ENCODE data around the gene SPIN1.

The SPIN1 gene

DNA sequence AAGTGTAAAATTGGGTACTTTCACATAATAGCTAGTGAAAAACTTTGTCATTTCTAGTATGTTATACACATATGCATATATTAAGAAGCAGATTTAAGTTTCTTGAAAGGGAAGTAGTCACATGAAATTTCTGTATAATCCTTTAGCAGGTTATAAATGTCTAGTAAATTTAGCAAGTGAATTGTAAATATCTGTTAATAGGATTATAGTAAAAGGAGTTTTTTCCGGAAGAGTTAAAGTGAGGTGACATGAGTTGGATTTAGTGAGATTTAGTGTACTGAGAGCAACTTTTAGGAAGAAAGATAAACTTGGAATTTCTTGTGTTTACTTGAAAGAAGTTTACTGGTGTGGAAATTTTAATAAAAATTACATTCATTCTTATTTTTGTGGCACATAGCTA lies 38.4 kb downstream of the SPIN1 start:
- Histone ChIP-seq H3F3A (ENCODE audit: insufficient read depth) (no peaks in the 10 kb centered on the region), H3K27ac (ENCODE audit: low read depth, low read length) (no peak overlapping the region), H2AFZ (ENCODE audit: low read depth, low read length, severe bottlenecking) (no peak overlapping the region), H3K9me3 (ENCODE audit: insufficient read depth, low read length) (no peaks in the 10 kb centered on the region), H3K9ac (ENCODE audit: low read length) (no peak overlapping the region), H3K4me2 (ENCODE audit: low read depth, low read length, poor library complexity, severe bottlenecking) (no peak overlapping the region), H3K4me3 (ENCODE audit: insufficient read depth, low read length, poor library complexity, severe bottlenecking) (no peak overlapping the region), H3K79me2 (ENCODE audit: insufficient read depth, low read length) (peaks cover 24% of the 10 kb centered on the region), H3K27me3 (ENCODE audit: low read length) (no peaks in the 10 kb centered on the region), H4K20me1 (ENCODE audit: low read depth, low read length) (no peaks in the 10 kb centered on the region), H3K9me2 (replicated peaks; ENCODE audit: insufficient read depth, low read length) (no peaks in the 10 kb centered on the region), H3K36me3 (ENCODE audit: low read length) (peaks cover 6% of the 10 kb centered on the region)
- TF ChIP-seq EZH2phosphoT487 (conservative IDR thresholded peaks at IDR 0.05; ENCODE audit: low read length): no peak
- TF ChIP-seq, protein P1, sequence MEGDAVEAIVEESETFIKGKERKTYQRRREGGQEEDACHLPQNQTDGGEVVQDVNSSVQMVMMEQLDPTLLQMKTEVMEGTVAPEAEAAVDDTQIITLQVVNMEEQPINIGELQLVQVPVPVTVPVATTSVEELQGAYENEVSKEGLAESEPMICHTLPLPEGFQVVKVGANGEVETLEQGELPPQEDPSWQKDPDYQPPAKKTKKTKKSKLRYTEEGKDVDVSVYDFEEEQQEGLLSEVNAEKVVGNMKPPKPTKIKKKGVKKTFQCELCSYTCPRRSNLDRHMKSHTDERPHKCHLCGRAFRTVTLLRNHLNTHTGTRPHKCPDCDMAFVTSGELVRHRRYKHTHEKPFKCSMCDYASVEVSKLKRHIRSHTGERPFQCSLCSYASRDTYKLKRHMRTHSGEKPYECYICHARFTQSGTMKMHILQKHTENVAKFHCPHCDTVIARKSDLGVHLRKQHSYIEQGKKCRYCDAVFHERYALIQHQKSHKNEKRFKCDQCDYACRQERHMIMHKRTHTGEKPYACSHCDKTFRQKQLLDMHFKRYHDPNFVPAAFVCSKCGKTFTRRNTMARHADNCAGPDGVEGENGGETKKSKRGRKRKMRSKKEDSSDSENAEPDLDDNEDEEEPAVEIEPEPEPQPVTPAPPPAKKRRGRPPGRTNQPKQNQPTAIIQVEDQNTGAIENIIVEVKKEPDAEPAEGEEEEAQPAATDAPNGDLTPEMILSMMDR (IDR thresholded peaks at IDR 0.05; ENCODE audit: insufficient read depth, low read length, poor library complexity, severe bottlenecking): no peak

DNA sequence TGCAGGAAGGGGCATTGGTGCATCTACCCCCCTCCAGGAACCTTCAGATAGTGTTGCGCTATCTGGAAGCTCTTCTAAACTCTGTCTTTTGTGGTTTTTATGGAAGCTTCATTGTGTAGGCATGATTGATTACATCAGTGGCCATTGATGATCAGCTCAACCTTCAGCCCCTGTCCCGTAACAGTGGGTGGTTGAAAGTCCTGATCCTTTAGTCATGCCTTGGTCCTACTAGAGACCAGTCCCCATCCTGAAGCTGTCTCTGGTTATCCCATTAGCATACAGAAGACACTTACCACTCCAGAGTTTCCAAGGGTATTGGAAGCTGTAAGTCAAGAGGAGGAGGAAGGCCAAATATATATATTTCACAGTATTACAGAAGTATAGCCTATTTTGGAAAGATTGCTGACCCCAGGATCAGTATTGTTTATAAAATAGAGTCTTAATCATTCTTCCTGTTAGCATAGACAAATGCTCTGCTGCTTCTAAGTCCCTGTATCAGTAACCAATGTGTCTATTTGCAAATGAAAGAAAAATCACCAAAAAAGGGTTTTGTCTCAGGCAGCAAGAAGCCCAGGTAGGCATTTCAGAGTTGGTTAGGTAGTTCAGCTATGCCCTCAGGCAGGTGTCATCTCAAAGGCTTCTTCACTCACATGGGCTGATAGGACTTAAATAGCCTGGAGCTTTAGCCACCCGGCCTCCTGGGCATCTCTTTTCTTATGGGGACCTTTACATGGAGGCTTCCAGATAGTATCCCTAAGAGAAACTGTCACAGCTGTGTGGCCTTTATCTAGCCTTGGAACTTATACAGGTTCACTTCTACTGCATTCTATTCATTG lies 41.6 kb downstream of the SPIN1 start:
- peaks cover 4% of the 10 kb centered on the region for H3K36me3 ChIP-seq (ENCODE audit: low read length)

DNA sequence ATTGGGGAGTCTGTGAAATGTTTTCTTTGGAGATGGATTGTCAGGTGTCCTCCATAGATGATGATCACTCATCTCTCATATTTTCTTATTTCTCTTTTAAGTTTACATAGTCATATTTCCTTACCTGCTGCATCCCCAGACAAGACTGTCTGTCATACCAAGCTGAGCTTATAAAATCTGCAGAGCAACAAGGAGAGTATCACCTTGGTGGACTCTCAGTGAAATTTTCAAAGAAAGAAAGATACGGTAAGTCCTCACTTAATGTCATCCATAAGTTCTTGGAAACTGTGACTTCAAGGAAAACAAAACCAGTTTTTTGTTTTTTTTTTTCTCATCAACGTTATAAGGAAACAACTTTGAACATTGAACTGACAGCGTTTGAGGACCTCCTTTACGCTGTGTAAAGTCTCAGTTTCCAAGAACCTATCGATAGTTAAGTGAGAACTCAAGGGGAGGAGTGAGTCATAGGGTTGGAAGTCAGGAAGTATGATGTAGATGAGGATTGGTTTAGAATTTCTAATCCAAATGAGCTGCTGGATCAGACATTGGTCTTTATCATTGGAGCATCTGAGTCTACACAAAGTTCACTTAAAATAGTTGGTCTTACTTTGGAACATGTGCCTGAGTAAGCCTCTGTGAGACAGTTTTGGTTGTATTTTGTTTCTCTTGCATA lies 45.5 kb downstream of the SPIN1 start:
- H3K27me3 ChIP-seq (ENCODE audit: low read length): no peaks in the 10 kb centered on the region
- no peaks in the 10 kb centered on the region for H3K9me2 ChIP-seq (replicated peaks; ENCODE audit: insufficient read depth, low read length)
- H3F3A ChIP-seq (ENCODE audit: insufficient read depth): no peaks in the 10 kb centered on the region
- no peak overlapping the region for H3K4me2 ChIP-seq (ENCODE audit: low read depth, low read length, poor library complexity, severe bottlenecking)
- H3K79me2 ChIP-seq (ENCODE audit: insufficient read depth, low read length): peaks cover 2% of the 10 kb centered on the region; the same call in 1 of the 2 replicates
- H3K4me3 ChIP-seq (ENCODE audit: insufficient read depth, low read length, poor library complexity, severe bottlenecking): no peak overlapping the region
- 0 out of 2 replicates have a peak, but pooled peaks cover 3% of the 10 kb centered on the region for H4K20me1 ChIP-seq (ENCODE audit: low read depth, low read length)
- H3K9me3 ChIP-seq (ENCODE audit: insufficient read depth, low read length): no peaks in the 10 kb centered on the region
- no peak overlapping the region for H2AFZ ChIP-seq (ENCODE audit: low read depth, low read length, severe bottlenecking)
- H3K27ac ChIP-seq (ENCODE audit: low read depth, low read length): no peak overlapping the region
- H3K9ac ChIP-seq (ENCODE audit: low read length): no peak overlapping the region
- no peaks in the 10 kb centered on the region for H3K36me3 ChIP-seq (ENCODE audit: low read length)
- TF ChIP-seq EZH2phosphoT487 (conservative IDR thresholded peaks at IDR 0.05; ENCODE audit: low read length): no peak
- TF ChIP-seq, protein P1 (IDR thresholded peaks at IDR 0.05; ENCODE audit: insufficient read depth, low read length, poor library complexity, severe bottlenecking): no peak

More for the DNA sequence above, 41.6 kb downstream of the SPIN1 start:
- Histone ChIP-seq H2AFZ (ENCODE audit: low read depth, low read length, severe bottlenecking) (no peak overlapping the region), H3K27me3 (ENCODE audit: low read length) (no peaks in the 10 kb centered on the region), H3F3A (ENCODE audit: insufficient read depth) (no peaks in the 10 kb centered on the region), H3K27ac (ENCODE audit: low read depth, low read length) (no peak overlapping the region), H4K20me1 (ENCODE audit: low read depth, low read length) (no peaks in the 10 kb centered on the region), H3K79me2 (ENCODE audit: insufficient read depth, low read length) (peaks cover 12% of the 10 kb centered on the region), H3K9me3 (ENCODE audit: insufficient read depth, low read length) (no peaks in the 10 kb centered on the region), H3K9me2 (replicated peaks; ENCODE audit: insufficient read depth, low read length) (no peaks in the 10 kb centered on the region), H3K4me3 (ENCODE audit: insufficient read depth, low read length, poor library complexity, severe bottlenecking) (no peak overlapping the region), H3K4me2 (ENCODE audit: low read depth, low read length, poor library complexity, severe bottlenecking) (no peak overlapping the region), H3K9ac (ENCODE audit: low read length) (no peak overlapping the region)
- no peak for TF ChIP-seq EZH2phosphoT487 (conservative IDR thresholded peaks at IDR 0.05; ENCODE audit: low read length)
- TF ChIP-seq, protein P1 (IDR thresholded peaks at IDR 0.05; ENCODE audit: insufficient read depth, low read length, poor library complexity, severe bottlenecking): no peak

Data from SU-DHL-6 (cell line).